Vagina (tissue), 2 donors: ENCODE results near the gene ZNF268.

Experiments
- POLR2A ChIP-seq, 2 donors: fragments of 450-650 bp; IDR thresholded peaks; one replicate each; pipeline ENCODE4 v1.6.1; 2017; ENCODE audit warnings: antibody characterized with exemption in 2 of 2, mild to moderate bottlenecking in 2 of 2, moderate library complexity in 2 of 2
- TF ChIP-seq, protein P1 (sequence below), 3 experiments: fragments of 450-650 bp in 2 of 3; fragments of 200-600 bp in 1 of 3; sonication (generic) in 1 of 3; IDR thresholded peaks; one replicate each; pipeline ENCODE4 v1.5.1; 2017 to 2019; ENCODE audit warnings: antibody characterized with exemption in 3 of 3, mild to moderate bottlenecking in 2 of 3, moderate library complexity in 2 of 3

DNA sequence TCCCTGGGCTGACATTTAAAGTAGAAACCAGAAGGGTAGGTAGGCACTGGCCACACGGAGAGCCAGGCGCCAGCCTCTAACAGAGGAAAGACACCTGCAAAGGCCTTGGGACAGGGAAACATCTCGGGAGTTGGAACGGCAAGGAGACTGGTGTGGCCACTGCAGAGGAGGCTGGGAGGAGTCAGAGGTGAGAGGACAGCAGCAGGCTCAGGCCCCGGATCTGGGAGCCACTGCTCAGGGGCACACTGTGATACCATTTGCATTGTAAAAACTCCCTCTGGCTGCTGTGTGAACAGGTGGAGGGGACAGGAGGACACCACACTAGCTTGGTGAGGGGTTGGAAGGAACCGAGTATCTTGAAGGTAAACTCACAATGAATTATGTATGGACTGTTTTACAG is 51.7 kb downstream of the ZNF268 start:
- TF ChIP-seq, protein P1, sequence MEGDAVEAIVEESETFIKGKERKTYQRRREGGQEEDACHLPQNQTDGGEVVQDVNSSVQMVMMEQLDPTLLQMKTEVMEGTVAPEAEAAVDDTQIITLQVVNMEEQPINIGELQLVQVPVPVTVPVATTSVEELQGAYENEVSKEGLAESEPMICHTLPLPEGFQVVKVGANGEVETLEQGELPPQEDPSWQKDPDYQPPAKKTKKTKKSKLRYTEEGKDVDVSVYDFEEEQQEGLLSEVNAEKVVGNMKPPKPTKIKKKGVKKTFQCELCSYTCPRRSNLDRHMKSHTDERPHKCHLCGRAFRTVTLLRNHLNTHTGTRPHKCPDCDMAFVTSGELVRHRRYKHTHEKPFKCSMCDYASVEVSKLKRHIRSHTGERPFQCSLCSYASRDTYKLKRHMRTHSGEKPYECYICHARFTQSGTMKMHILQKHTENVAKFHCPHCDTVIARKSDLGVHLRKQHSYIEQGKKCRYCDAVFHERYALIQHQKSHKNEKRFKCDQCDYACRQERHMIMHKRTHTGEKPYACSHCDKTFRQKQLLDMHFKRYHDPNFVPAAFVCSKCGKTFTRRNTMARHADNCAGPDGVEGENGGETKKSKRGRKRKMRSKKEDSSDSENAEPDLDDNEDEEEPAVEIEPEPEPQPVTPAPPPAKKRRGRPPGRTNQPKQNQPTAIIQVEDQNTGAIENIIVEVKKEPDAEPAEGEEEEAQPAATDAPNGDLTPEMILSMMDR (IDR thresholded peaks at IDR 0.05), result no peak
- TF ChIP-seq POLR2A (IDR thresholded peaks at IDR 0.05), result no peak
